Globus pallidus (tissue), 1 donor: ENCODE measurements around the gene LY6G5C.

Source experiments
- DNase-seq: peaks from one replicate; pipeline ENCODE4 v3.0.0-alpha.2; 2015; ENCODE audit warnings: low spot score

LY6G5C gene

GRCh38 chr6:31691078-31691463, 10.2 kb upstream of the LY6G5C start:
- no peak for DNase-seq

- DNase-seq, result peak; percentile 19
These were observed 9.6 kb upstream of the LY6G5C start for GRCh38 chr6:31690231-31691077.

GRCh38 chr6:31689249-31690110, 8.6 kb upstream of the LY6G5C start:
- no peak for DNase-seq

DNA sequence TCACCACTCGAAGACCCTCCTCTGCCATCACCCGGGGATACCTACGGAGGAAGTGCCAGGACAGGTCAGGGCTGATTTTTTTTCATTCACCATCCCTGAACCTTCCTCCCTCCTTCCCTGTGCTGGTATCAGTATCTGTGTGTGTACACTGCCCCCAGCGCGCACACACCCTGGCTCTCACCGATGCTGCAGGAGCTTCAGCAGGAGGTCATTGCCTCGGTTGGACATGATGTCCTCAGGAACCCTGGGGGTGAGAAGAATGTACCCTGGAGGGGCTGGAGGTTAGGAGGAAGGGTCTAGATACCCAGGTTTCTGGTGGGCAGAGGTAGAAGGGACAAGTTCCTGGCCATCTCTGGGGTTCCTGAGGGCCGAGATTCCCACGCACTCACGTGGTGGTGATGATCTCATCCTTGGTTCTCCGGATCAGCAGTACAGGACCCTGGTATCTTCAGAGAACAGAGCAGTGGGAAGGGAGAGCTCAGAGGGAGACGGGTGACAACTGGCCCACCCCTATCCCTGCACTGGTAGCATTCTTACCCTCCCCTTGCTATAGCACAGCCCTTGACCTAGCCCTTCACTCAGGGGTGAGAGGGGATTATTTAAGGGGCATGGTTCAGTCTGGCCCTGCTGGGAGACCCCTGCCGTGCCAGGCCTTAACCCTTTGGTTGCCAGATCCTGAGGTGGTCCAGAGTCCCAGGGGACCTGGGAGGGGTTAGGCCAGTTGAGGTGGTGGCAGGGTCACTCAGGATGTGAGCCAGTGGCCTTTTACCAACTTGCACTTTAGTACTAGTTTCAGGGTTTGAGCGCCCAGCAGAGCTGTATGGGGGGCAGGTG, 7.2 kb upstream of the LY6G5C start:
- no peak for DNase-seq

DNA sequence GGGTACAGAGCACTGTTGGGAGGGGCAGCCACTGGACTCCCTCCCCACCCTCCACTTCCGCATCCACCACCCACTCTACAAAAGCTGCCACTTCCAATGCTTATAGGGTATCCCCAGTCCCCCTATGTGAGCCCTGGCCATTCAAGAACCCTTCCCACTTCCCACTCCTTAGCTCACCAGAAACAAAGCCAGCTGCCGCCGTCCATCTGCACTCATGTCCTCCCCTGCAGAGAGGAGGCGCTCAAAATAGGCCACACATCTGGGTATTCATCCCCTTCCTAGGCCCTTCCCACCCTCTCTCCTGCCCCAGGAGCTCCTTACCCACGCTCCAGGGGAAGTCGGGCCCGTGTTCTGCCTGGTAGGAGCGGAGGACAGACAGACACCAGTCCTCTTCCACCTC, 6.5 kb upstream of the LY6G5C start:
- DNase-seq, result no peak

DNA sequence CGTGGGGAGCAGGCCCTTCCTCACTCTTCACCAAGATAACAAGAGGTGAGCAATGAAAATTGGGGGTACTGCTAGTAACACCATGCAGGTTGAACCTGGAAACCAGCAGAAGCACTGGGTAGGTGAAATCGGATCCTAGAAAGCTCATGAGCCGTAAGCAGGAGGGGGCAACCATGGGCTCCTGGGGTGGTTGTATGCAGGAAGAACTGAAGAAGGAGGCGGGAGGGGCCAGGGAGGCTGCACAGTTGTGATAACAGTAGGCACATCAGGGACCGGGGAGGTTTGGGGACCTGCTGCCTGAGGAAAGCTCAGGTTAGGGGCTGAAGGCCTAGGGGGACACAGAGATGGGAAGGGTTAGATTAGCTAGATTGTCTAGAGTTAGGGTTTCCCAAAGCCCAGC, 5.6 kb upstream of the LY6G5C start:
- DNase-seq, result no peak

DNA sequence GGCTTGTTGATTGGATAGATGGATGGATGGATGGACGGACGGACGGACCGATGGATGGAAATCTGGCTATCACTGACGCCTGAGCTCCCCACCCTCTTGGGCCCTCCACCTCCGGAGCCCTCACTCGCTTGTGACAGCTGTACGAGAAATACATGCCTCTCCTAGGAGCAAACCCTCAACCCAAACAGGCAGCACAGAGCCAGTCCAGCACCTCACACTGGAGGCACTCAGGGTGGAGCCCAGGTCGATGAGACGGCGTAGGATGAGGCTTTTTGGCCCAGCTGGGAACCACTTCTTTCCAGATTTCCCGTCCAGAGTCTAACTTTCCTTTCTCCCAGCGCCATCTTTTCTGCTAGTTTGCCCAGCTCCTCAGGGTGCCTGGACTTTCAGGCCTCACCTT, 2.7 kb upstream of the LY6G5C start:
- no peak for DNase-seq

DNA sequence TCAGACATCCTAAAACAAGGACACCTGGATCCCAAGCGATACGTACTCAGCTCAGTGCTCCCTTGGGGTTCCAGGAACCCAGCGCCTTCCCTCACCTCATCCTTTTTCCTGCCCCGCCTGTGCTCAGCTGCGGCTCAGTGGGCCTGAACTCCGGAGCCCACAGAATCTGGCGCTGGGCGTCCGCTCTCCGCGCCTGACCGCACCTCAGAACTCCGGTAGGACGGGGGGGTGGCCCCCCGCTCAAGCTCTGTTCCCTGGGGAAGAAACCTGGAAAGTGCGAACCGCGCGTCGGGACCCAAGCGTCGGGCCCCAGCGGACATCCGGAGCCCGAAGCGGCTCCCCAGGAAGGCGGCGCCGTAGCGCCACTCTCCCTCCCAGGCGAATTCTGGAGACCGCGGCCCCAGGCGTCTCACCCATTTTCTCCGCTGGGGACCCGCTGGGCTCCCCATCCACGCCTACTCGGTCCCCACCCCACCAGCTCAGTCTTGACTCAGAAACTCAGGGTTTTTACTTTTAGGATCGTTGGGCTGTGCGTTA, 336 bp upstream of the LY6G5C start:
- DNase-seq, result no peak

DNA sequence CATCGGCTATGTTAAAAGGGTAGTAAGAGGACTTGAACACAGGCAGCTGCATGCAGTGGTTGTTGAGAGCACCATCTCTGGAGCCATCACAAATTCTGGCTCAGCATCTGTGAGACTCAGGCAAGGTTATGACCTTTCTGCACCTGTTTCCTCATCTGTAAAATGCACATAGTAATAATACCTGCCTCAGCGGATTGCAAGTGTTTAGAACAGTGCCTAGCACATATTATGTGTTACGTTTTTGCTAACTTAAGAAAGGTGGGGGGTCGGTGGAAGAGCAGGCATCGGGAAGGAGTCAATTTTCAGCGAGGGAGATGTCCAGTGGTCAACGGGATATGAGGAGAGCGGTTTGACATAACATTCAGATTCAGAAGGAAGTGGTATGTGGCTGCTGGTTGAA, 2.9 kb downstream of the LY6G5C start:
- DNase-seq, result no peak

DNA sequence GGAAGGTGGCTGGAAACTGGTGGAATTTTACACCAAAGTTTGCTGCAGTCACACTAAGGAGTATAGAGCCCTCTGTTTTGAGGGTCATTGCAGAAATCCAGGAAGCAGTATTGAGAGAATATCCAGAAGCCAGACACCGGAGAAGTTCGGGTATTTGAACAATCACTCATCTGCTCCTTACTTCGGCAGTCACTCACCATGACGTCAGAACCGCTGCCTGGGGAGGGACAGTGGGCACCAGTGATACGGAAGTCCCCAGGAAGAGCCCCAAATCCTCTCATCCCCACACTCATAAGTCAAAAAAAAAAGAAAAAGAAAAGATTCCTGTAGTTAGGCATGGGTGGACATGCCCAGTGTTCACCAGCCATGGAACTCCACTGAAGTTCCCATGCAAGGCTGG, 4.0 kb downstream of the LY6G5C start:
- no peak for DNase-seq

DNA sequence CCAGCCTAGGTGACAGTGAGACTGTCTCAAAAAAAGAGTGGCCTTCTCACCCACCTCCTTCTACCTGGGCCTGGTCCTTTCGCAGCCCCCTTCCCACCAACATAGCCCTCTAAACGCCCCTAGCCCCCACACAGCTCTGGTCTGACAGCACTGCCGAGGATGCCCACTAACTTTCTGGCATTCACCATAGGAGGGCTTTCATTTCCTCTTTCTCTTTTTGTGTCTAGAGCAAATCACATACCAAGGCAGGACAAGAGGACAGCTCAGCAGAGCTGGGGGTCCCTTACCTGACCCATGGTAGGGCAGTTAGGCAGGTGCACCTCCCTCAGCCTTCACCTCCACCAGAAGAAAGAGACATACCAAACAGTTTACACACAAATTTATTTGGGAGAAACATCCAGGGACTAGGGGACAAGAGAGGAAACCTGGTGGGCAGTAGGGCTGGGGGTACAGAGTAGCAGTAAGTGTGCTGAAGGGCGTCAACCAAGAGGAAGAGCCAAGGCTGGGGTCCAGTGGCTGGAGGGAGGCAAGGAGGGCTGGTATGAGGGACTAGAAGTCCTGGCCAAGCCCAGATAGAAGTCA, 4.5 kb downstream of the LY6G5C start:
- DNase-seq, result no peak

- no peak for DNase-seq
These were observed 11.2 kb downstream of the LY6G5C start, which contains the start of gene LY6G5B for GRCh38 chr6:31669676-31670075. LY6G5B (plus strand) TSS chr6:31669976; CDS start chr6:31670951, 975 bp downstream.

DNA sequence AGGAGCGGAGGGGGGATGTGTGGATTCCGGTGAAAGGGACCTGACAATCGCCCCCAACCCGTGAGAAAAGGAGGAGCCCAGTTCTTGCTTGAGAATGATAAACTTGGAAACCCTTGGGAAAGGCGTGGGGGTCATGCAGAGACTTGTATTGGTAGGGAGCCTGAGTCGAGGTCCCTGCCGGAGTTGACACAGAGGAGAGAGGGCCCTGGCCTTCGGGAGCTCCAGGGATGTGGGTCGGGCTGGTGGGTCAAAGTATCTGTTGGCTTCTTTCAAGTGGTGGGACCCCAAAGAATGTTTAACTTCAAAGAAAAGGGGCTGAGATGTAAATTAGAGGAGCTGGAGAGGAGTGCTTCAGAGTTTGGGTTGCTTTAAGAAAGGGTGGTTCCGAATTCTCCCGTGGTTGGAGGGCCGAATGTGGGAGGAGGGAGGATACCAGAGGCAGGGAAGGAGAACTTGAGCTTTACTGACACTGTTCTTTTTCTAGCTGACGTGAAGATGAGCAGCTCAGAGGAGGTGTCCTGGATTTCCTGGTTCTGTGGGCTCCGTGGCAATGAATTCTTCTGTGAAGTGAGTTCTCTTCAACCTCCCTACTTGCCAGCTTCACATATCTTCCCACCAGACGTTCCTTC, 14.4 kb downstream of the LY6G5C start:
- no peak for DNase-seq

DNA sequence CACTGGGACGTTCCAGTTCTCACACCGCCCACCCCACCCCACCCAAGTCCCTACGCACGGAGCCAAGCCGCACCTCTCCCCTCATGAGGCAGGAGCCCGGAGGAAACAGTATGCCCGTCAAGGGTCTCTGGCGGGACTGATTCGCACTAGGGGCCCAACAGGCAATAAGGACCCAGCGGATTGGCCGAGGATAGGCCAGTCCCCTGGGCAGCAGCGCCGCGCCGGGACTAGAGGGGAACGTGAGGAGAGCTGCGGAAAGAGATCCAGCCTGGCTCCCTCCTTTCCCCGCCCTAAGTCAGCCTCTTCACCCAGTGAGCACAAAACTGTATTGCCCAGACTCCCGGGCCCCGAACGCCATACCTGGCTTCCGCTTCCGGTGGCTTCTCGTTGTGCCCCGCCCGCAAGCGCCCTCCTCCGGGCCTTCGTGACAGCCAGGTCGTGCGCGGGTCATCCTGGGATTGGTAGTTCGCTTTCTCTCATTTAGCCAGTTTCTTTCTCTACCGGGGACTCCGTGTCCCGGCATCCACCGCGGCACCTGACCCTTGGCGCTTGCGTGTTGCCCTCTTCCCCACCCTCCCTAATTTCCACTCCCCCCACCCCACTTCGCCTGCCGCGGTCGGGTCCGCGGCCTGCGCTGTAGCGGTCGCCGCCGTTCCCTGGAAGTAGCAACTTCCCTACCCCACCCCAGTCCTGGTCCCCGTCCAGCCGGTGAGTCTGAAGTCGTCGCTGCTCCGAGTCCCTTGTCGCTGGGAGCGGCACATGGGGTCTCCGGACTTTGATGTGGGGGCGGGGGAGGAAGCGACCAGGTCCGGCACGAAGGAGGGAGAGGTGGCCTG, 15.1 kb downstream of the LY6G5C start, which contains the start of gene CSNK2B:
TSS of gene CSNK2B (plus strand) at position 580 of the 836 bp plus-strand sequence. CDS start 752 bp downstream, outside the sequence.
- peak; percentile 99 for DNase-seq

- peak; percentile 94 for DNase-seq
These were observed 15.9 kb downstream of the LY6G5C start, which contains the start of gene GPANK1 for GRCh38 chr6:31664790-31665500. GPANK1 (minus strand) TSS chr6:31664997; CDS start chr6:31664478, 519 bp downstream.

- no peak for DNase-seq
These were observed 16.7 kb downstream of the LY6G5C start for GRCh38 chr6:31663961-31664789.

- DNase-seq, result no peak
These were observed 17.5 kb downstream of the LY6G5C start for GRCh38 chr6:31663126-31663960.
